ENCODE results near the gene EPX.

The EPX gene

GRCh38 chr17:58229384-58229783 is 36.9 kb downstream of the EPX start:
- Histone ChIP-seq H3K4me3 (ENCODE audit: low read depth in 1 of 2, low read length in 2 of 2) (no peak overlapping the region), H3K27ac (ENCODE audit: low read length) (no peak overlapping the region), H3K27me3 (ENCODE audit: low read depth, low read length) (no peaks in the 10 kb centered on the region), H3K36me3 (ENCODE audit: control insufficient read depth in 1 of 2, insufficient read depth in 2 of 2, low read length in 2 of 2) (no peaks in the 10 kb centered on the region), H3K9me3 (ENCODE audit: control insufficient read depth in 1 of 2, low read length in 2 of 2) (no peaks in the 10 kb centered on the region), H3K4me1 (ENCODE audit: control insufficient read depth in 1 of 2, insufficient read depth in 2 of 2, low read length in 2 of 2) (peaks cover 0 to 4% of the 10 kb centered on the region in 2 donors)

GRCh38 chr17:58229881-58230280 is 37.4 kb downstream of the EPX start:
- Histone ChIP-seq H3K27me3 (ENCODE audit: low read depth, low read length) (no peaks in the 10 kb centered on the region), H3K9me3 (ENCODE audit: control insufficient read depth in 1 of 2, low read length in 2 of 2) (no peaks in the 10 kb centered on the region), H3K4me1 (ENCODE audit: control insufficient read depth in 1 of 2, insufficient read depth in 2 of 2, low read length in 2 of 2) (peaks cover 0 to 4% of the 10 kb centered on the region in 2 donors), H3K4me3 (ENCODE audit: low read depth in 1 of 2, low read length in 2 of 2) (no peak overlapping the region), H3K36me3 (ENCODE audit: control insufficient read depth in 1 of 2, insufficient read depth in 2 of 2, low read length in 2 of 2) (no peaks in the 10 kb centered on the region), H3K27ac (ENCODE audit: low read length) (no peak overlapping the region)

GRCh38 chr17:58231641-58232040 is 39.1 kb downstream of the EPX start:
- peaks cover 0 to 4% of the 10 kb centered on the region in 2 donors for H3K4me1 ChIP-seq (ENCODE audit: control insufficient read depth in 1 of 2, insufficient read depth in 2 of 2, low read length in 2 of 2)
- no peak overlapping the region for H3K27ac ChIP-seq (ENCODE audit: low read length)
- H3K36me3 ChIP-seq (ENCODE audit: control insufficient read depth in 1 of 2, insufficient read depth in 2 of 2, low read length in 2 of 2): no peaks in the 10 kb centered on the region
- H3K4me3 ChIP-seq (ENCODE audit: low read depth in 1 of 2, low read length in 2 of 2): no peak overlapping the region
- no peaks in the 10 kb centered on the region for H3K27me3 ChIP-seq (ENCODE audit: low read depth, low read length)
- no peaks in the 10 kb centered on the region for H3K9me3 ChIP-seq (ENCODE audit: control insufficient read depth in 1 of 2, low read length in 2 of 2)

- Histone ChIP-seq H3K36me3 (ENCODE audit: control insufficient read depth in 1 of 2, insufficient read depth in 2 of 2, low read length in 2 of 2) (no peaks in the 10 kb centered on the region), H3K4me1 (ENCODE audit: control insufficient read depth in 1 of 2, insufficient read depth in 2 of 2, low read length in 2 of 2) (peaks cover 0 to 4% of the 10 kb centered on the region in 2 donors), H3K9me3 (ENCODE audit: control insufficient read depth in 1 of 2, low read length in 2 of 2) (no peaks in the 10 kb centered on the region), H3K27ac (ENCODE audit: low read length) (no peak overlapping the region), H3K27me3 (ENCODE audit: low read depth, low read length) (no peaks in the 10 kb centered on the region), H3K4me3 (ENCODE audit: low read depth in 1 of 2, low read length in 2 of 2) (no peak overlapping the region)
Observed at GRCh38 chr17:58232707-58233156, 40.2 kb downstream of the EPX start.

- Histone ChIP-seq H3K9me3 (ENCODE audit: control insufficient read depth in 1 of 2, low read length in 2 of 2) (no peaks in the 10 kb centered on the region), H3K27me3 (ENCODE audit: low read depth, low read length) (no peaks in the 10 kb centered on the region), H3K4me1 (ENCODE audit: control insufficient read depth in 1 of 2, insufficient read depth in 2 of 2, low read length in 2 of 2) (peaks cover 0 to 4% of the 10 kb centered on the region in 2 donors), H3K27ac (ENCODE audit: low read length) (no peak overlapping the region), H3K4me3 (ENCODE audit: low read depth in 1 of 2, low read length in 2 of 2) (no peak overlapping the region), H3K36me3 (ENCODE audit: control insufficient read depth in 1 of 2, insufficient read depth in 2 of 2, low read length in 2 of 2) (no peaks in the 10 kb centered on the region)
Observed at GRCh38 chr17:58233543-58233942, 41.0 kb downstream of the EPX start.

- no peaks in the 10 kb centered on the region for H3K27me3 ChIP-seq (ENCODE audit: low read depth, low read length)
- no peaks in the 10 kb centered on the region for H3K36me3 ChIP-seq (ENCODE audit: control insufficient read depth in 1 of 2, insufficient read depth in 2 of 2, low read length in 2 of 2)
- peaks cover 0 to 4% of the 10 kb centered on the region in 2 donors for H3K4me1 ChIP-seq (ENCODE audit: control insufficient read depth in 1 of 2, insufficient read depth in 2 of 2, low read length in 2 of 2)
- H3K9me3 ChIP-seq (ENCODE audit: control insufficient read depth in 1 of 2, low read length in 2 of 2): no peaks in the 10 kb centered on the region
- no peak overlapping the region for H3K27ac ChIP-seq (ENCODE audit: low read length)
- H3K4me3 ChIP-seq (ENCODE audit: low read depth in 1 of 2, low read length in 2 of 2): no peak overlapping the region
Observed at GRCh38 chr17:58234512-58234911, 42.0 kb downstream of the EPX start.

- H3K4me1 ChIP-seq (ENCODE audit: control insufficient read depth in 1 of 2, insufficient read depth in 2 of 2, low read length in 2 of 2): peaks cover 0 to 4% of the 10 kb centered on the region in 2 donors
- H3K27me3 ChIP-seq (ENCODE audit: low read depth, low read length): no peaks in the 10 kb centered on the region
- no peaks in the 10 kb centered on the region for H3K36me3 ChIP-seq (ENCODE audit: control insufficient read depth in 1 of 2, insufficient read depth in 2 of 2, low read length in 2 of 2)
- H3K27ac ChIP-seq (ENCODE audit: low read length): no peak overlapping the region
- no peaks in the 10 kb centered on the region for H3K9me3 ChIP-seq (ENCODE audit: control insufficient read depth in 1 of 2, low read length in 2 of 2)
- no peak overlapping the region for H3K4me3 ChIP-seq (ENCODE audit: low read depth in 1 of 2, low read length in 2 of 2)
Observed at GRCh38 chr17:58235821-58236220, 43.3 kb downstream of the EPX start.

- H3K27ac ChIP-seq (ENCODE audit: low read length): no peak overlapping the region
- H3K27me3 ChIP-seq (ENCODE audit: low read depth, low read length): peaks cover under 1% of the 10 kb centered on the region
- H3K36me3 ChIP-seq (ENCODE audit: control insufficient read depth in 1 of 2, insufficient read depth in 2 of 2, low read length in 2 of 2): no peaks in the 10 kb centered on the region
- peaks cover 0 to 1% of the 10 kb centered on the region in 2 donors for H3K4me1 ChIP-seq (ENCODE audit: control insufficient read depth in 1 of 2, insufficient read depth in 2 of 2, low read length in 2 of 2)
- no peaks in the 10 kb centered on the region for H3K9me3 ChIP-seq (ENCODE audit: control insufficient read depth in 1 of 2, low read length in 2 of 2)
- H3K4me3 ChIP-seq (ENCODE audit: low read depth in 1 of 2, low read length in 2 of 2): no peak overlapping the region
Observed at GRCh38 chr17:58236394-58236793, 43.9 kb downstream of the EPX start.

- Histone ChIP-seq H3K4me3 (ENCODE audit: low read depth in 1 of 2, low read length in 2 of 2) (no peak within 1 kb of the TSS), H3K4me1 (ENCODE audit: control insufficient read depth in 1 of 2, insufficient read depth in 2 of 2, low read length in 2 of 2) (no peaks in the 10 kb centered on the region), H3K27me3 (ENCODE audit: low read depth, low read length) (peaks cover 10% of the 10 kb centered on the region), H3K9me3 (ENCODE audit: control insufficient read depth in 1 of 2, low read length in 2 of 2) (no peaks in the 10 kb centered on the region), H3K27ac (ENCODE audit: low read length) (no peak within 1 kb of the TSS), H3K36me3 (ENCODE audit: control insufficient read depth in 1 of 2, insufficient read depth in 2 of 2, low read length in 2 of 2) (no peaks in the 10 kb centered on the region)
Observed at GRCh38 chr17:58238147-58238634, 45.7 kb downstream of the EPX start, which contains the start of gene LPO. LPO (plus strand) TSS chr17:58238584; CDS start chr17:58242980, 4,396 bp downstream.

- Histone ChIP-seq H3K4me1 (ENCODE audit: control insufficient read depth in 1 of 2, insufficient read depth in 2 of 2, low read length in 2 of 2) (no peaks in the 10 kb centered on the region), H3K27ac (ENCODE audit: low read length) (no peak overlapping the region), H3K27me3 (ENCODE audit: low read depth, low read length) (peaks cover 14% of the 10 kb centered on the region), H3K9me3 (ENCODE audit: control insufficient read depth in 1 of 2, low read length in 2 of 2) (no peaks in the 10 kb centered on the region), H3K36me3 (ENCODE audit: control insufficient read depth in 1 of 2, insufficient read depth in 2 of 2, low read length in 2 of 2) (no peaks in the 10 kb centered on the region), H3K4me3 (ENCODE audit: low read depth in 1 of 2, low read length in 2 of 2) (no peak overlapping the region)
Observed at GRCh38 chr17:58239987-58240386, 47.5 kb downstream of the EPX start.

- no peaks in the 10 kb centered on the region for H3K36me3 ChIP-seq (ENCODE audit: control insufficient read depth in 1 of 2, insufficient read depth in 2 of 2, low read length in 2 of 2)
- no peak overlapping the region for H3K4me3 ChIP-seq (ENCODE audit: low read depth in 1 of 2, low read length in 2 of 2)
- H3K9me3 ChIP-seq (ENCODE audit: control insufficient read depth in 1 of 2, low read length in 2 of 2): no peaks in the 10 kb centered on the region
- no peak overlapping the region for H3K27ac ChIP-seq (ENCODE audit: low read length)
- H3K4me1 ChIP-seq (ENCODE audit: control insufficient read depth in 1 of 2, insufficient read depth in 2 of 2, low read length in 2 of 2): no peaks in the 10 kb centered on the region
- peaks cover 23% of the 10 kb centered on the region for H3K27me3 ChIP-seq (ENCODE audit: low read depth, low read length)
Observed at GRCh38 chr17:58242171-58242784, 49.8 kb downstream of the EPX start.

- peaks cover 0 to 9% of the 10 kb centered on the region in 2 donors for H3K4me1 ChIP-seq (ENCODE audit: control insufficient read depth in 1 of 2, insufficient read depth in 2 of 2, low read length in 2 of 2)
- H3K27ac ChIP-seq (ENCODE audit: low read length): no peak overlapping the region
- no peaks in the 10 kb centered on the region for H3K36me3 ChIP-seq (ENCODE audit: control insufficient read depth in 1 of 2, insufficient read depth in 2 of 2, low read length in 2 of 2)
- no peak overlapping the region for H3K4me3 ChIP-seq (ENCODE audit: low read depth in 1 of 2, low read length in 2 of 2)
- H3K9me3 ChIP-seq (ENCODE audit: control insufficient read depth in 1 of 2, low read length in 2 of 2): no peaks in the 10 kb centered on the region
- peaks cover 28% of the 10 kb centered on the region for H3K27me3 ChIP-seq (ENCODE audit: low read depth, low read length)
Observed at GRCh38 chr17:58244963-58245362, 52.4 kb downstream of the EPX start.
